Stimulated activated CD4-positive, alpha-beta T cell treated with anti-CD3 and anti-CD28 coated beads, Interleukin-15, amount 100 ng/mL, for 1 hour (primary cell): Measurements from ENCODE around the gene COL23A1.

ENCODE experiments used
- DNase-seq, 2 donors: peaks; one replicate each; pipeline ENCODE4 v3.0.0-alpha.2; 2020; ENCODE audit warnings: low read depth in 1 of 2, low spot score in 1 of 2

Gene COL23A1

DNA sequence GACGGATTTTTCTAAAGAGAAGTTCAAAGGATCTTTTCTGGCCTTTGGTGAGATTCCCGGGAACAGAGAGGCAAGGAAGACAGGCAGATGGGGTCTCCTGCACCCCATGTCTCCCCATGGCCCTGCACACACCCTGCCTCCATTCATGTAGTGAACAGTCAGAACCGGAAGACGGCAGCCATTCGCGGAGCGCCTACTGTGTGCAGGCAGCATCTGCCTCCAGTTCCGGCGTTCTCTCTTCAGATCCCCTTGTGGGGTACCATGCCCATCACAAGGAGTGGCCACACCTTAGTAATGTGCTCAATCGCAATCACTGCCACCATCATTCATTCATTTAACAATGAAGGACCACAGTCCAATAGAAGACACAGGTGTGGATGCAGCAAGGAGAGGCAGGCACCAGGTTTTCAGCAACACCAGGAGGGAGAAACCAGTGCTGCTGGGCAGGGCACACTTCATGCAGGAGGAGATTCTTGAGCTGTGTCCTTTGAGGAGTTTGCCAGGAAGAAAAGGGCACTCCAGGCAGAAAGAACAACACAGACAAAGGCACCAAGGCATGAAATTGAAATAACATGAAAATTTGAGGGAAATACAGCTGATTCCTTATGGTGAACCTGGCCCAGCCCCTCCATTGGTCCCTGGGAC, 186.1 kb downstream of the COL23A1 start:
- no peak for DNase-seq

DNA sequence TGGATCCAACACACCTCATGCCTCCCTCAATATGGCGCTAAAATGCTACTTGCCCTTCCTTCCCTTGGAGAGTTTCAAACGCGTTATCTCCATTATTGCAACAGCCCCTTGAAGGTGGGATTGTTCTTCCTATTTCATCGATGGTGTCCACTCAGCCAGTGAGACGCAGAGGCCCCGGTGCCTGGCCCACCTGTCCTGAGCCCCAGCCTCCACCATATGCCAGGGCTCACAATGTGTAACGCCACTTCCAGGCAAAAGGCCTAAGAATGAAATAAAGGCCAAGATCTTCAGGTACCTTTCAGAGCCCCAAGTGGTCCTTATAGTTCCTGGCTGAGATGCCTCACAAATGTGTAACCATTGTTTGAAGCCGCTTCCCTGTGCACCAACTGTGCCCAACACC, 186.8 kb downstream of the COL23A1 start:
- DNase-seq, result no peak

DNA sequence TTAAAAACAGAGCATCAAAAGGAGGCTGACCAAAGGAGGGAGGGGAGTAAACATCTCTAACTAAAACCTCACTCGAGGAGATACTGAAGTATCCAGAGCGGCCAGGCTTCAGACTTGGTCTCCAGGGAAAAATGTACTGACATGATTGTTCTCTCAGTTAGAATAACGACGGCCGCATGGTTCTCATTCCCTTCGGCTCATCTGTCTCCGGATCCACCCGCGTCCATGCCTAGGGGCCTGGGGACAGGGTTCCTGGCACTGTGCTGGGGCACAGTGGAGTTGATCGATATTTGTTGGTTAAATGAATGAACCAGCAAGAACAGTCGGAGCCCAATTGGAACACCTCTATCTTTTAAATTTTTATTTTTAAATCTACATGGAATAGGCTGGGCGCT, 190.5 kb downstream of the COL23A1 start:
- no peak for DNase-seq

DNA sequence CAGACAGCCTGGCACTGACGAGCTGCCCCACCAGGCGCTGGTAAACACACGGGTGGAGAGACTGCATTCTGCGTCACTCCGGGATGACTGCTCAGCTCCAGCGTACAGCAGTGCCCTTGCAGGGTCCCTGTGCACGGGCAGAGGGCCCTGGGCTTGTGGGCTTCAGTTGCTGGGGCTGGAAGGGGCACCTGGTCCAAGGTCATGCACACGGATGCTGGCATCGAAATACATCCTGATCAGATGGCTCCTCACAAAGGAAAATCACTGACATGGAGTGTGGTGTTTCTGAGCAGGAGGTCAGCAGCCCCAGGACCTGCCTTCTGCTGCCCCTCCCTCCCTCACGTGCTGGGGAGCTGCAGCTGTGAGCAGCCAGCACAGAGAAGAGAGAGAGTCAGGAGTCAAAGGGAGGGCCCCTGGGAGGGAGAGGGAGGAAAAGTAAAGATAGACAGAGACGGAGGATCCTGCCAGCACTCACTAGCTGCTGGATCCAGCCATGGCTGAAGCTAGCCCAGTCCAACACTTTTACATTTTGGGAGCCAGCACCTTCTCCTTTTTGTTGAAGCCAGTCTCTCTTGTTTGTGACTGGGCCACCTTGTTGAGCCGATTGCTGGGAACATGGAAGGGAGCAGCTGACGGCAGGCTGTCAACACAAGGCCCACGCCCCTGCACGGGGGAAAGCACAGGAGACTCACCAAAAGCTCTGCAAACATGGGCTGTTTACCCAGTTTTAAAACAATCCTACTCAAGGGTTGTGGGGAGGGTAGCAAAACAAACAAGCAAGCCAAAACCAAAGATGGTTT, 191.1 kb downstream of the COL23A1 start:
- no peak for DNase-seq

DNA sequence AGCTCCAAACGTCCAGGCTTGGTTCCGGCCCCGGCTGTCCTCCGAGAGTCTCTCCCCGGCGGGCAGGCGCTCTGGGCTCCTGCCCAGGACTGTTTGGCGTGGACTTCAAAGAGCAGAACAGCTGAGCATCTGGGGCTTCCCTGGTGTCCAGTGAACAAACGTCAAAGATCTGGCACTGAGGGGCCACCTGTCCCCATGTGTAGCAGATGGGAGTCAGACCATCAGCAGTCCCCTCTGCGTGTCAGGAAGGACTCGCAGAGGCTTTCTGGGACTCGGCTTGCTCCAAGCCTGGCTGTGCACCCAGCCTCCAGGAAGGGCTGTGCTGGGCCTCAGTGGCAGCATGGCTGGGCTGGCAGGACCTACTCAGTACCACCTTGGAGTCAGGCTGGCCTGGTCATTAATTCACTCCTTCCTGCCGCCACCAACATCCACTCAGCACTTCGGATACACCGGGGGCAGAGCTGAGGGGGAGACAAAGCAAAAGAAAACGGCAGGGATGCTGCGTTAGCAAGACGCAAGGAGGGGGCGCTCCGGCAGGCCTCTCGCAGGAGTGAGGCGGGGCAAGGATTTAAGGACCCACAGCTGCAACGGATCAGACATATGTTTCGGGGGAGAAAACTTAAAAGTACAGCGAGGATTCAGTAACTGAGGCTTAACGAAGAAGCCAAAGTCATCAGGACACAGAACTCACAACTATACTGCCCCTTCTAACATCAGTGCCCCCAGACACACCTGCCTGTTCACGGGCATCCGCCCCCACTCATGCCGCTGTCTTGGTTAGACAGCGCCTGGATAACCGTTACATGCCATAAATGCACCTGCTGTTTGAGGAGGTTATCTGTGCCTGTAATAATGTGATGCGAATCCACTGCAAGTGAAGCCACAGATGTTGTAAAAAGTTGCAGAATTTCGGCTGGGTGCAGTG, 193.1 kb downstream of the COL23A1 start:
- DNase-seq, result no peak

DNA sequence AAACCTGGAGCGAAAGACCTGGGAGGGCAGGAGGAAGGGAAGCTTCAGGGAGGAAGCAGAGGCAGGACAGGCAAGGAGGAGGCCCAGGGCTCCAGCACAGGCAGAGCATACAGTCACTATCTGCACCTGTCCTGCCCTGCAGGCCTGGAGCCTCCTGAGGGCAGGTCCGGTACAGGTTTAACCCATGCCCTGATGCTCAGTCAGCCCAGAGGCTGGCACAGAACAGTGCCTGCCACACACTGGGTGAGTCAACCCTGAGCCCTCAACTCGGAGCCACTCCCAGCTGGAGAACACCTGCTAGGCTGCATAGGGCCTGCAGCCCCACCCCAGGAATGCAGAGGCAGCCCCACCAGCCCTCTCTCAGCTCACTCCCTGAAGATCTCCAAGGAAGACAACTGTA, 196.1 kb downstream of the COL23A1 start:
- DNase-seq, result no peak

DNA sequence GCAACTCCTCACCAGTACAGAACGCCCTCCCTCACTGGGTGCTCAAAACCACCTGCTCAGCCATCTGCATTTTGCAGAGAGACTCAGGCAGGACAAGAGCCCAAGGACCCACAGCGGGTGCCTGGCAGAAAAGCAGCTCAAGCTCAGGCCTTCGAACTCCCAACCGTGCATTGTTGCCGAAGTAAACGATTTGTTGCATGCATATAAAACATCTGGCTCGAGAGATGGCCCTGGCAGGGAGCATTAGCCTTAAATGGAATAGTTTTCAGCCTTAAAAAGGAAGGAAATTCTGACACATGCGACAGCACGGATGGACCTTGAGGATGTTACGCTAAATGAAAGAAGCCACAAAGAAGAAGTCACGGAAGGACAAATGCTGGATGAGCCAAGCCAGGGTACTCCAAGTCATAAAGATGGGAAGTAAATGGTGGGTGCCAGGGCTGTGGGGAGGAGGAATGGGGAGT, 197.2 kb downstream of the COL23A1 start:
- no peak for DNase-seq

DNA sequence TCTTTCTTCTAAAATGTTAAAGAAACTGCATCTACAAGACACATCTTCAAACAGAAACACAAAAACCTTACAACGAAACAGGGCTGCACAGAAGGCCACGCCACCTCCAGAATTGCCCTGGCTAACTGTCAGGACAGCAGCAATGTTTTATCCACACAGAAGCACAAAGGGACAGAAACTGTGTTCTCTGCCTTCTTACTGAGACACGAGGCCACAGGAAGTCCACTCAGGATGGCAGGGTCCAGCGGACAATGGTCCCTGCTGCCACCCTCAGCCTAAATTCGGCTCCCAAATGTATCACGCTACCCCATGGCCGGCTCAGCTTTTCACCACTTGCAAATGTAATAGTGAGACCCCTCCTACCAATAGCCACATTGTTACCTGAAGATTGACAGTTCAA, 197.8 kb downstream of the COL23A1 start:
- no peak for DNase-seq

DNA sequence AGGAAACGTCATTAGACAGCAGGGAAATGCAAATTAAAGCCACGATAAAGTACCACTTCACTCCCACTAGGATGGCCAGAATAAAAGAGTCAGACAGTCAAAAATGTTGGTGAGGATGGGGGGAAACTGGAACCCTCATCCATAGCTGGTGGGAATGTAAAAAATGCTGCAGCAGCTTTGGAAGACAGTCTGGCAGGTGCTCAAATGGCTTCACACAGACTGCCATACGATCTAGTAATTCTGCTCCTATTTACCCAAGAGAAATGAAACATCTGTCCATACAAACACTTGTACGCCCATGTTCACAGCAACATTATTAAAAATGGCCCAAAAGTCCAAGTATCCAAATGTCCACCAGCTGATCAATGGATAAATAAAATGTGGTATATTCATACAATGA, 198.7 kb downstream of the COL23A1 start:
- no peak for DNase-seq

DNA sequence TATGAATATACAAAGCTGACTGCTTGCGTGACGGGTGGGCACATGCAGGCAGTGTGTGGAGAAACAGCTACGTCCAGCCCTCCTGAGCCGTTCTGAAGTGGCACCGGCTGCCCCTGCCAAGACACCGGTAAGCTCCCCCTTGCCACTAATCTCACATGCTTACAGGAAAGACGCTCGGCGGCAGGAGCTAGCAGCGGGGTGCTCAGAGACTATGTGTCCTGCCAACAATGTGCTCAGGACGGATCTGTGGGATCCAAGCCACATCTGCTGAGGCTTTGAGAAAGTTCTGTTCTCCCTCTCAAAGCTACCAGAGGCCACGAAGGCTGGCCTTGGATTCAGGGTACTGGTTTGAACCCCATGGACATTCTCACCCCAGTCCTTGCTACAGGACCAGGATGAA, 200.4 kb downstream of the COL23A1 start:
- no peak for DNase-seq

DNA sequence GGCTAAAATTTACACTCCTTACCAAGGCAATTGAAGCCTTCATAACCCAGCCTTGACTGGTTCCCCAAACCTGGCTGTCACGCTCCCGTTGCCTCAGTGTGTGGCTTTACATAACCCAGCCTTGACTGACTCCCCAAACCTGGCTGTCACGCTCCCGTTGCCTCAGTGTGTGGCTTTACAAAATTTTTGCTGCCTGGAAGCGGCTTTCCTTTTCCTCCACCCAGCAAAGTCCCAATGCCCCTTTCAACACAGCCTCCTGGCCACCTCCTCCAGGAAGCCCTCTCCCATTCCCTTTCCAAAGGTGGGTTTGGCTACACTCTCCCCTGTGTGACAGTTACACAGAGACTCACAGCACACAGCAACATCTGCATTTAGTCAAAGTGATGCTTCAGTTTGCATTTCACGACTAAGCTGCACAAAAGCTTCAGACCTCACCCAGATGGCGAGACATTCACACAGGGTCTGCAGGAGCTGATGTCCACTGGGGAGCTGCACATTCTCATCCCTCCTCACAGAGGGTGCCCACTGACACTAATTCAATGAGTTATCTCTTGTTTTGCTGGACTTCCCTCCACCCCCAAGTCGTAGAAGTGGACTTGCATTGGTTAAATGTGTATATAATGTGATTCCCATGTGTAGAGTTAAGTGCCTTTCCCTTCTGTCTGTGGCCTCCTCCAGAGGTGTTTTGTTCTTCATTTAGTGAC, 201.0 kb downstream of the COL23A1 start:
- no peak for DNase-seq

DNA sequence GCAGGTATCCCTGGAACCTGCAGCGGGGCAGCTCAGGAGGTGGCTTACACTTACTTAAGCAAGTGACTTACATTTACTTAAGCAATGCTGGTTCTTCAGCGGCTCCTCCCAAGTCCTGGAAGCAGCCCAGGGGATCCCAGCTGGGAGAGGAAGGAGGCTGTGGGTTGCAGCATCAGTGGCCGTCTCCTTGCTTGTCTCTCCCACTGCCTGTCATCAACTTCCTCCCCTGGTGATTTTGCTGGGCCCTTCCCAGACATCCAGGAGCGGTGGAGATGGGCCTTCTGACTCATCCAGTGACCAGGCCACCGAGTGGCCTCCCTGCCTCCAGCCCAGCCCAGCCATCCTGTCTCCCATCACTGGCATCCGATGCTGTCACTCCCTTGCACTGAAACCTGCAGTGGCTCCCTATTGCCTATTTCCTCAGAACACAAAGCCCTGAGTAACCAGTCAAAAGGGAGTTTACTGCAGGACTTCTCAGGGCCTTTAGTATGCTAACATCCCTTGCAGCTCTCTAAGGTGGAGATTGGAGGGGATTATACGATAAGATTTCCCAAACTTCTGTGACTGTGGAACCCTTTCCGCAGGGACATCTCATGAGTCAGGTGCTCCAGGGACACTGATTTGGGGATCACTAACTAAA, 201.7 kb downstream of the COL23A1 start:
- no peak for DNase-seq

DNA sequence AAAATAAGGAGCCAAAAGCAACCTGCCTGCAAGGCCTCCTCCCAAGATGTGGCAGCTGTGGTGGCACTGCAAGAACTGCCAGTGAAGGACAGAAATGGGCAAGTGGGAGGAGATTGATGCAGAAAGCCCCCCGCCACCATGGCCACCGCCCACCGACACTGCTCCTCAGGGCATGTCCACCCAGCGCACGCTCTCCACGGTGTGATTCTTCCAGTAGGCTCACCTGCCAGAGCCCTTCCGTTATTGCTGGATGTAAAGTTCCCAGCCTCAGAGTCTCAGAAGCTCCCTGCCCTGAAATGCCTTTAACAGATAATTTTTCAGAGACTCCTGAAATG, 202.4 kb downstream of the COL23A1 start:
- DNase-seq, result no peak

DNA sequence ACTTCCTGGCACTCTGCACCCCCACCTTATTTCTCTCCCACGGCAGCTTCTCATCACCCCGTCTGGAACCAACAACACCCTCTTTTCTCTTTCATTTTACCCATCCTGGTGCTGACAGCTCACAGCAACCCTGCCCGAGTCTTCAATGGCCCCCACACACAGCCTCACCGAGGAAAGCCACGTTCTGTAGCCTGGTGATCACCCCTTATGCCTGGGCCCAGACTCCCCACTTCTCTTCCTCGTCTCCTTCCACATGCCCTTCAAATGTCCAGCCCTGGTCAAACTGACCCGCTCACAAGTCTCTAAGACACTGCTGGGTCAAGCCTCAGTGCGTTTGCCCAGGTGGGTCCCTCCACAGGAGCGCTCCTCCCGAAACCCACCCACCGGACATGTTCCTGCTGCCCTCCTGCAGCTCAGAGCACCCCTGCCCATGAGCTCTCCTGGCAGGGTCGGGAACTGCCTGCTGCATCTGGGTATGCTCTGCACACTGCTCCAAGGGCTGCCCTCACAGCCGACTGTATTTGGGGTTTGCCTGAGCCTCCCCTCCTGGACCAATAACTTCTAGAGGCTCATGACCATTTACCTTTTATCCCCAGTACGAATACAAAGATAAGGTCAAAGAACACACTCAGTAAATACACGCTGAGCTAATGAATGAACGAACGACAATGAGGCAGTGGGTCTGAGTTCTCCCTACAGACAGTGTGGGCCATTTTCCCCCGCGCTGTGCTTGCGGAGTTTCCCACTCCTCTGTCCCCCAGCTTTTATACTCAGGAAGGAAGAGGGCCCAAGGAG, 202.9 kb downstream of the COL23A1 start:
- no peak for DNase-seq

DNA sequence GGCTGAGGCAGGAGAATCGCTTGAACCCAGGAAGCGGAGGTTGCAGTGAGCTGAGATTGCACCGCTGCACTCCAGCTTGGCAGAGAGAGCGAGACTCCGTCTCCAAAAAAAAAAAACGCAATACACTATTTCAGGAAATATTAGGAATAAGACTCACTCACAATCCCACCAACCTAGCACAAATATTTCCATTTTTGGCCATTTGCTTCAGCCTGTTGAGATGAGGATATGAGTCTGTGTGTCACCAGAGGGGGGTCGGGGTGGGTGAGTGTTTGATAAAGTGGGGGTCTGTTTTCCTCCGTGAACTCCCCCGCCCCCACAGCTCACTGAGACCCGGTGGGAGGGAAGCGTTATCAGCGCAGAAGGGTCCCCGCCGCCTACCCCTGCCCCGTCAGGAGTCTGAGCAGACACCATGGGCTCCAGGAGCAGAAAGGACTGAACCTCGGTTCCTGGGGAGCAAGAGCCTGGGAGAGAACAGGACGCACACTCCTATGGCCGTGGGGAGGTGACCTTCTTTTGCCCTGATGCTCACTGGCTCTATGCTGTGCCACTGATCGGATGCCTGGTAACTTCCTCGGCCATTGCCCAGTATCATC, 203.8 kb downstream of the COL23A1 start:
- no peak for DNase-seq

DNA sequence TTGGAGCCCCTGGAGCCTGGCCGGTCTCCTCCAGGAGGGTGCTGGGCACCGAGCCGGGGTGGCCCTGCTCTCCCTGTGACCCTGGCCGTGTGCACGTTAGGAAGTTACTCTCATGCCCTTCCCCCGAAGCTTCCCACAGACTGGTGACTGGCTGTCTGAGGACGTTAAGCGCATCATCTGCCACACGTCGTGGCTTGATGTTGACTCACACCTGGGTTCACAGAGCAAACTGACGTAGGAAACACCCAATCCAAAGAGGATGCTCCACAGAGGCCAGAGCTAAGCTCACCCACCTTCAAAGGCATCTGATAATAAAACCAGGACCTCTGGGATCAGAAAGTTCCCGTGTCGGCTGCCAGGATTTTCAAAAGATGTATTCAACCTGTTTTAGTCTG, 204.7 kb downstream of the COL23A1 start:
- DNase-seq, result no peak

DNA sequence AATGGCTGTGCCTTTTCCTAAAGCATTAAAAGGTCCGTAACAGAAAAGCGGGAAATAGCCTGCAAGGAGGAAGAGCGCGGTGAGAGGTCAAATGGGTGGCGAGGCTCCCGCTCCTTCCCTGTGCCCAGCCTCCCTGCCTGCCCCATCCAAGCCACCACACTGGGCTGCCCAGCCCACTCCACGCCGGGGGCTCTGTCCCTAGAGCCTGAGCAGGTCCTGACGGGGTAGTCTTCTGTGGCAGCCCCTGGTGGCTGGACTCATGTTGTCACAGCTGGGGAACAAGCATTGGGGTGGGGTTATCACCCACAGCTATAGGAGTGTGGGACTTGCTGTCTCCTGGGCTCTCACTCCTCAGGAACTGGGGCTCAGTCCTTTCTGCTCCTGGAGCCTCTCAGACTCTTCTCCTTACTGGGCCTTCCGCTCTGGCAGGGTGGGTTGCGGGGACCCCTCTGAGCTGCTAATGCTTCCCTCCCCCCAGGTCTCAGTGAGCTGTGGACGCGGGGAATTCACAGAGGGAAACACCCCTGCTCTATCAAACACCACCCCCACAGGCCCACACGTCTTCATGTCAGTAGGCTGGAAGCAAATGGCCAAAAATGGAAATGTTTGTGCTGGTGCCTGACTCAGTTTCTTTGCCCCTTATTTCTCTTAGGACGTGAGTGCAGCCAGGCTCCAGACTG, 205.2 kb downstream of the COL23A1 start:
- no peak for DNase-seq

DNA sequence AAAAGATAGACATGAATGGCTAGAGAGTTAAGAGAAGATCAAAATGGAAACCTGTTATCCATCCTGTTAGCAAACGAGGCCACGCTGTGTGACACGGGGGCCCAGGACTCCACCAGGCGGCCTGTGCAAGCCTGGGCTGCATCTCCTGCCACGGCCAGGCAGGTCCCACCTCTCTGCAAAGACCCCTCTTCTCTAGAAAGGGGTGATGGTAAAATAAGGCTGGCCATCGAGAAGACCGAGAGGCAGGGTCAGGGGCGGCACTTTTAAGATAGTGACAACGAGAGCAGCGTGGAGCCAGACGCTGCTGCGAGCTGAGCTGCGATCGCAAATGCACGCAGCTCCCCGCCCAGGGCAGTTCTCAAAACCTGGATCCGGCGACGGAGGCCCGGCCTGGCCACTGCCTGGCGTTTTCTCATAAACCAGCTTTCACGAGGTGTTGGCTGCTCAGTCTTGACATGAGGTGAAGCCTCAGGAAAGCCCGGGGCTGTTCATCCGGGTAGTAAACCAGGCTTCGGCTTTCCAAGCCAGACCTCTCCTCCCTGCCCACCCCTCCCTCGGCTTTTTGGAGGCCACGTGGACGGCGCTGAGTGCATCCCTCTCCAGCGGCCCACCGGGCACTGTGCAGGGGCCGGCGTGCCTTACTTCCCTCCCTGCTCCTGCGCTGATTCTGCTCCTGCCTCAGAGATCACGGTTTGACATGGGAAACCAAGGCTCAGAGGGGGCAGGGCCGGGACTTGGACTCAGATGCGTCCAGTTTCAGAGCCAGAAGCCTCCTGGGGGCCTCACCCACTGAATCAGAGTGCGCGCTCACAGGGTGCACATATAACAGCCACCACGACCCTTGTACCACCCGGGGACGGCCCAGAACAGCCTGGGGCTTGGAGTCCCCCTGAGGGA, 206.0 kb downstream of the COL23A1 start:
- no peak for DNase-seq
